Neural crest cell (in vitro differentiated cells): ENCODE results near the gene AIPL1. TPM values are rescaled to one million over a fixed set of nuclear protein-coding genes. Genes with fewer than 3 reads are reported as not detected.

ENCODE experiments used
- DNase-seq: peaks from one replicate; pipeline ENCODE4 v3.0.0; 2021; ENCODE audit warnings: low read depth, mixed read lengths, low spot score
- H3K27ac Mint-ChIP-seq: one replicate; pipeline ENCODE4 v1.8.0; 2021; ENCODE audit warnings: mild to moderate bottlenecking, mixed read lengths; ENCODE audit not compliant: unreplicated experiment
- H3K27me3 Mint-ChIP-seq: 2 replicates; pipeline ENCODE4 v1.8.0; 2021; ENCODE audit warnings: low read depth, mild to moderate bottlenecking, mixed read lengths
- H3K36me3 Mint-ChIP-seq: 2 replicates; pipeline ENCODE4 v1.8.0; 2021; ENCODE audit warnings: low read depth, mild to moderate bottlenecking, mixed read lengths
- H3K4me1 Mint-ChIP-seq: 2 replicates; pipeline ENCODE4 v1.8.0; 2021; ENCODE audit warnings: mixed read lengths
- H3K4me3 Mint-ChIP-seq: one replicate; pipeline ENCODE4 v1.8.0; 2021; ENCODE audit warnings: mild to moderate bottlenecking, mixed read lengths
- H3K9me3 Mint-ChIP-seq: 2 replicates; pipeline ENCODE4 v1.8.0; 2021; ENCODE audit warnings: mixed read lengths
- total RNA-seq: library from RNA; stranded (reverse); gene quantifications from 2 replicates; pipeline ENCODE4 v1.2.1, GENCODE V29; 2021
- TF ChIP-seq, protein P1 (sequence below): fragments of 200-600 bp; sonication (generic); conservative IDR thresholded peaks from 2 replicates; pipeline ENCODE4 v1.5.0; 2021; ENCODE audit warnings: antibody characterized with exemption, mild to moderate bottlenecking

Gene AIPL1
- total RNA-seq, 1 donor from 2014 or later: not detected

DNA sequence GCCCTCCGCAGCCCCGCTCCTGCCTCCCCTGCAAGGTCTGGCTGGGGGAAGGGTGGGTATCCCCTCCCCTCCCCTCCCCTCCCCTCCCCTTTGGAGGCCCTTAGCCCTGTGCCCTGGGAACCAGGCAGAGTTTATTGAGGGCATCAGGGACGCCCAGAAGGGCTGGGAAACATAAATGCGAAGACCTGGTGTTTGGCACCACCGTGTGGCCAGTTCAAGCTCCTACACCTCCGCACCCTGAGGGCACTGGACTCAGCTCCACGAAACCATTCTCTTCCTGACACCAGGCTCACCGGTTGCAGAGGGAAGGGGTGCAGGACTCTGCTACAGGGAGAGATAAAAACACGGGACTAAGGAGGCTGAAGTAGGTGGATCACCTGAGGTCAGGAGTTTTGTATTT is 1.0 kb upstream of the AIPL1 start:
- no peak overlapping the region for H3K27ac Mint-ChIP-seq
- H3K9me3 Mint-ChIP-seq: peaks cover 3% of the 10 kb centered on the region
- peak overlapping the region; percentile 25 for H3K4me3 Mint-ChIP-seq
- TF ChIP-seq, protein P1, sequence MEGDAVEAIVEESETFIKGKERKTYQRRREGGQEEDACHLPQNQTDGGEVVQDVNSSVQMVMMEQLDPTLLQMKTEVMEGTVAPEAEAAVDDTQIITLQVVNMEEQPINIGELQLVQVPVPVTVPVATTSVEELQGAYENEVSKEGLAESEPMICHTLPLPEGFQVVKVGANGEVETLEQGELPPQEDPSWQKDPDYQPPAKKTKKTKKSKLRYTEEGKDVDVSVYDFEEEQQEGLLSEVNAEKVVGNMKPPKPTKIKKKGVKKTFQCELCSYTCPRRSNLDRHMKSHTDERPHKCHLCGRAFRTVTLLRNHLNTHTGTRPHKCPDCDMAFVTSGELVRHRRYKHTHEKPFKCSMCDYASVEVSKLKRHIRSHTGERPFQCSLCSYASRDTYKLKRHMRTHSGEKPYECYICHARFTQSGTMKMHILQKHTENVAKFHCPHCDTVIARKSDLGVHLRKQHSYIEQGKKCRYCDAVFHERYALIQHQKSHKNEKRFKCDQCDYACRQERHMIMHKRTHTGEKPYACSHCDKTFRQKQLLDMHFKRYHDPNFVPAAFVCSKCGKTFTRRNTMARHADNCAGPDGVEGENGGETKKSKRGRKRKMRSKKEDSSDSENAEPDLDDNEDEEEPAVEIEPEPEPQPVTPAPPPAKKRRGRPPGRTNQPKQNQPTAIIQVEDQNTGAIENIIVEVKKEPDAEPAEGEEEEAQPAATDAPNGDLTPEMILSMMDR: peak; percentile 81
- H3K36me3 Mint-ChIP-seq: no peaks in the 10 kb centered on the region
- H3K27me3 Mint-ChIP-seq: peaks cover 10% of the 10 kb centered on the region
- DNase-seq: peak; percentile 71
- peaks cover 29% of the 10 kb centered on the region for H3K4me1 Mint-ChIP-seq

DNA sequence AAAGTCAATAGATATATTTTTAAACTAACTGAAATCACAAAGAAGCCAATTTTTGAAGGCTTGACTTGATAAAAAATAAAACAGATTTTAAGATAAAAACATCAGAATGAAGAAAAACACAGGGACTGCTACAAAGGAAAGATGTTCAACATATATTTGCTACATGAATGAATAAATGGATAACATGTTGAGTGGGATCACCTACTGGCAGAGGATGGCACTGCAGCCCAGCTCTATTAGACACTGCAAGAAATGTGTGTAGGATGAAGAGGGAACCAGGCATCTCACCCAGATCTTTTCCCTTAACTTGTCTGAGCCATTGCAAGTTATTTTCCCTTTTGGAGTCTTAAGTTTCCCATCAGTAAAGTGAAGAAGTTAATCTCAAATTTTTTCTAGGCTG is 4.2 kb downstream of the AIPL1 start:
- no peak overlapping the region for H3K4me3 Mint-ChIP-seq
- peaks cover 9% of the 10 kb centered on the region for H3K9me3 Mint-ChIP-seq
- H3K27ac Mint-ChIP-seq: no peak overlapping the region
- TF ChIP-seq, protein P1: peak; percentile 58
- no peaks in the 10 kb centered on the region for H3K27me3 Mint-ChIP-seq
- H3K4me1 Mint-ChIP-seq: peaks cover 10% of the 10 kb centered on the region
- peaks cover 6% of the 10 kb centered on the region for H3K36me3 Mint-ChIP-seq
- DNase-seq: no peak

DNA sequence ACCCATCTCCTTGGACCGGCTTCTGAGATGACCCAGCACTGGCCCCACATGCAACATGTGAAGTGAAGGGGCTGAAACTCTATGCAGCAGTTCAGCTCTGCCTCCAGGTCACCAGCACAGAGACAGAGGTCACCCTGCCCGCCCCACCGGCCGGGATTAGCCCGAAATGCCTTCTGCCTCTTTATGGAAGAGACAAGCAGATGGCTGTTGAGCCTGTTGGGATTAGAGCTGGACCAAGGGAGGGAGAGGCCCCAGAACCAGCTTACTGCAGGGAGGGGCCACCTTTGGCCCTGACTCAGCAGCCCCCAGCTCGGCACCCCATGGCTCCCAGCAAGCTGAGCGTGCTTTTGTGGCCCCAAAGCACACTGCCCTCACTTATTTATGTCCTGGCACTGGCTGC is 5.7 kb downstream of the AIPL1 start:
- TF ChIP-seq, protein P1: no peak
- Mint-ChIP-seq H3K4me3 (no peak overlapping the region), H3K27ac (no peak overlapping the region), H3K27me3 (no peaks in the 10 kb centered on the region), H3K36me3 (peaks cover 6% of the 10 kb centered on the region), H3K9me3 (peaks cover 9% of the 10 kb centered on the region), H3K4me1 (peaks cover 10% of the 10 kb centered on the region)
- DNase-seq: no peak

DNA sequence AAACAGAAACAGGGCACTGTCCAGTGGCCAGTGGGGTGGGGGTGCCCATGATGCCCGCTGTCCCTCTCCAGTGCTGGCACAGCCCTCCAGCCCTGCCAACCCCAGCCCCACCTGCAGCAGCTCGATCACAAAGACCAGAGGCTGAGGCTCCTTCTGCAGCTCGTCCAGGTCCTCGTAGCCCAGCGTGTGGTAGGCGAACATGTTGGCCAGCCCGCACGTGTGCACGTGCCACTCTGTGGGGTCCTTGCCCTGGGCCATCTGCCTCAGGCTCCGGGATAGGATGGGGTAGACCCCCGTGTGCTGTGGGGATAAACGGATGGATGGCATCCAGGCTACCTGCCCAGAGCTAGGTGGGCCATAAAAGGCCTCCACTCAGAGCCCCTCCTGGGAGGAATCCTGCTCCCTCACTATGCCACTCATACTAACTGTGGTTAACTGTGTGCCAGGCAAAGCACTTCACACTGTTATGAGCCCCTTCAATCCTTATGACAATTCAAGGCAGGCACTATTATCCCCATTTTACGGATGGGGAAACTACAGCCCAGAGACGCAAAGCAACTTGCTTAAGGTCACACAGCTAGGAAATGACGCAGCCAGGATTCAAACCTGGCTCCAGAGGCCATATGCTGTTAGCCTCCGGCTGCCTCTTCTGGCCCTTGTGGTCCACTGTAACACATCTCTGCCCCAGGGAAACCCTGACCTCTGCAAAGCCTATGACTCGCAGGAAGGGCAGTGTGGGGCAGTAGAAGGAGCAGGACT is 6.5 kb downstream of the AIPL1 start:
- Mint-ChIP-seq H3K9me3 (peaks cover 9% of the 10 kb centered on the region), H3K36me3 (peaks cover 6% of the 10 kb centered on the region)

DNA sequence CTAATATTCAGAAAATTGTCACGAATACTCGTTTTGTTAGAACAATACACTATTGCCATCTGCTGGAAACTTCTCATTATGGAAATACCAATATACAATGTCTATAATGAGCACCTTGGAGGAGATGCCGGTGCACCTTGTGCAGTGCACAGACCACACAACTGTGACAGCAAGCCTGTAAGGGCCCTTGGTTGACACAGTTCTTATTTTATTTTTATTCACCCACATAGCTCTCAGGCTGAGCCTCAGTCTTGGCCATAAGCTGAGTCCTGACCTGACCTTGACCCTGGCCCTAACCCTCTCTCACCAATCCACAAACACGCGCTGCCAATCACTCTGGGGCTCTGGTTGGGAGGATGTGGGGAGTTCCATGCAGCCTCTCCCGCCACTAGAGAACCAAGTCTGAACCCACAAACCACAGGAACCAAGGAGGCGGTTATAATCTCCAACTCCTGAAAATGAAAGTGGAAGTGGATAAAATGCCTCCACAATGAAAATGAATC is 7.6 kb downstream of the AIPL1 start:
- Mint-ChIP-seq H3K4me1 (peaks cover 10% of the 10 kb centered on the region), H3K9me3 (peaks cover 9% of the 10 kb centered on the region), H3K27me3 (no peaks in the 10 kb centered on the region), H3K27ac (no peak overlapping the region), H3K4me3 (no peak overlapping the region), H3K36me3 (peaks cover 6% of the 10 kb centered on the region)
- TF ChIP-seq, protein P1: no peak
- no peak for DNase-seq

More for the DNA sequence above, 6.5 kb downstream of the AIPL1 start:
- no peak for DNase-seq
- Mint-ChIP-seq H3K27ac (no peak overlapping the region), H3K4me3 (no peak overlapping the region), H3K4me1 (peaks cover 10% of the 10 kb centered on the region), H3K27me3 (no peaks in the 10 kb centered on the region)
- TF ChIP-seq, protein P1: no peak
